Endothelial cell of umbilical vein (primary cell): ENCODE data around the gene DCUN1D4. TPM values are rescaled to one million over a fixed set of nuclear protein-coding genes. Genes with fewer than 3 reads are reported as not detected.

Source experiments
- BruUV-seq: library from RNA; stranded (reverse); fragments of 400-500 nt; replicated peaks from 2 replicates; lab custom pipeline; 2021; lab: Mats Ljungman, UMichigan
- CTCF ChIA-PET: fragments of 300-600, 350-600 bp; sonication (Branson Sonifier 250); formaldehyde crosslinking; loops from one replicate; lab custom pipeline; 2021; ENCODE audit warnings: antibody characterized with exemption, inconsistent platforms; lab: Charles Lee
- POLR2A ChIA-PET: fragments of 300-600, 350-600 bp; sonication (Branson Sonifier 250); formaldehyde crosslinking; loops from one replicate; lab custom pipeline; 2021; ENCODE audit warnings: antibody characterized with exemption, inconsistent platforms; lab: Charles Lee
- DNase-seq: peaks from one replicate; pipeline ENCODE4 v3.0.0-alpha.2; 2011; ENCODE audit warnings: low read depth, low spot score
- FAIRE-seq: peaks from 2 replicates; lab custom pipeline; 2011; peaks lifted over from hg19 to GRCh38; lab: Jason Lieb, UNC
- H2AFZ ChIP-seq: 2 replicates; pipeline ENCODE4 v1.6.0; 2012; ENCODE audit warnings: low read depth, low read length, control low read depth, inconsistent platforms
- H3K27ac ChIP-seq: 2 replicates; pipeline ENCODE4 v1.5.1; 2011; ENCODE audit warnings: low read depth, mild to moderate bottlenecking, control low read depth, low read length, moderate library complexity; ENCODE audit not compliant: insufficient read depth
- H3K27me3 ChIP-seq, 2 experiments: 2 replicates each; pipeline versions ENCODE4 v1.6.0 to v1.6.1; 2011; ENCODE audit warnings: low read length in 2 of 2, mixed read lengths in 1 of 2; ENCODE audit not compliant: control insufficient read depth in 2 of 2, insufficient read depth in 2 of 2
- H3K36me3 ChIP-seq, 2 experiments: 2 replicates in 1 of 2; 3 replicates in 1 of 2; pipeline ENCODE4 v1.5.1; 2011; ENCODE audit warnings: low read length in 2 of 2, mild to moderate bottlenecking in 1 of 2, moderate library complexity in 1 of 2; ENCODE audit not compliant: control insufficient read depth in 2 of 2, insufficient read depth in 2 of 2; ENCODE audit errors: extremely low read depth in 1 of 2
- H3K4me1 ChIP-seq: 3 replicates; pipeline ENCODE4 v1.5.1; 2011; ENCODE audit warnings: mild to moderate bottlenecking, low read length; ENCODE audit not compliant: control insufficient read depth, insufficient read depth; ENCODE audit errors: extremely low read depth
- H3K4me2 ChIP-seq: 2 replicates; pipeline ENCODE4 v1.6.1; 2011; ENCODE audit warnings: low read length, control low read depth, mixed read lengths; ENCODE audit not compliant: insufficient read depth
- H3K4me3 ChIP-seq, 3 experiments: fragments of 200-600 bp in 1 of 3; sonication (generic), shearing (Covaris generic) in 1 of 3; replicated peaks in 1 of 3; 2 replicates each; pipeline ENCODE4 v1.5.1; 2011 to 2016; ENCODE audit warnings: control low read depth in 3 of 3, low read length in 3 of 3, mild to moderate bottlenecking in 2 of 3, inconsistent platforms in 1 of 3, low read depth in 1 of 3, moderate library complexity in 1 of 3; ENCODE audit not compliant: insufficient read depth in 1 of 3
- H3K79me2 ChIP-seq: 2 replicates; pipeline ENCODE4 v1.6.0; 2012; ENCODE audit warnings: low read length, inconsistent platforms; ENCODE audit not compliant: control insufficient read depth, insufficient read depth
- H3K9ac ChIP-seq: replicated peaks from 2 replicates; pipeline ENCODE3; 2011; ENCODE audit warnings: low read length, control low read depth; ENCODE audit not compliant: insufficient read depth; ENCODE audit errors: extremely low read depth
- H3K9me1 ChIP-seq: replicated peaks from 3 replicates; pipeline ENCODE4 v1.6.0; 2011; ENCODE audit warnings: mild to moderate bottlenecking, low read length; ENCODE audit not compliant: control insufficient read depth, insufficient read depth; ENCODE audit errors: extremely low read depth
- H3K9me3 ChIP-seq: replicated peaks from 2 replicates; pipeline ENCODE4 v1.5.1; 2012; ENCODE audit warnings: low read length, inconsistent platforms; ENCODE audit not compliant: control insufficient read depth, insufficient read depth
- H4K20me1 ChIP-seq: replicated peaks from 2 replicates; pipeline ENCODE3; 2011; ENCODE audit warnings: mild to moderate bottlenecking, low read length; ENCODE audit not compliant: control insufficient read depth, insufficient read depth; ENCODE audit errors: extremely low read depth
- EZH2 ChIP-seq: IDR thresholded peaks from 2 replicates; pipeline ENCODE4 v1.6.1; 2012; ENCODE audit warnings: borderline replicate concordance, low read depth, mild to moderate bottlenecking, moderate library complexity, low read length, inconsistent platforms; ENCODE audit not compliant: severe bottlenecking
- FOS ChIP-seq: IDR thresholded peaks from 2 replicates; pipeline ENCODE4 v1.6.1; 2011; ENCODE audit warnings: mild to moderate bottlenecking, low read length, moderate library complexity, borderline replicate concordance; ENCODE audit not compliant: insufficient read depth
- GATA2 ChIP-seq: IDR thresholded peaks from 2 replicates; pipeline ENCODE4 v1.7.0; 2011; ENCODE audit warnings: low read depth, mild to moderate bottlenecking, moderate library complexity, mixed read lengths, low read length; ENCODE audit not compliant: insufficient read length, insufficient read depth
- JUN ChIP-seq: IDR thresholded peaks from 2 replicates; pipeline ENCODE4 v1.6.1; 2011; ENCODE audit warnings: borderline replicate concordance, low read depth; ENCODE audit not compliant: insufficient read length, insufficient read depth
- MYC ChIP-seq: IDR thresholded peaks from one replicate; pipeline ENCODE4 v1.6.1; 2011; ENCODE audit warnings: mild to moderate bottlenecking, low read depth, low read length
- POLR2A ChIP-seq: IDR thresholded peaks from 2 replicates; pipeline ENCODE4 v1.6.1; 2012; ENCODE audit warnings: low read depth, mild to moderate bottlenecking, control low read depth, low read length
- POLR2AphosphoS5 ChIP-seq: IDR thresholded peaks from 2 replicates; pipeline ENCODE4 v1.6.1; 2012; ENCODE audit warnings: low read depth, mild to moderate bottlenecking, control low read depth, low read length, moderate library complexity; ENCODE audit not compliant: insufficient read depth
- dilution Hi-C: fragments of 300-500 bp; cut with MboI; formaldehyde crosslinking; loops from one replicate; pipeline ENCODE4 v1.15.0; 2019; ENCODE audit warnings: low sequenced_read_pairs; ENCODE audit not compliant: extremely low pct_ligation_motif_present
- intact Hi-C: fragments of 100-400 bp; cut with micrococcal nuclease; formaldehyde crosslinking; loops from one replicate; pipeline ENCODE4 v1.10.0; 2022
- polyA plus RNA-seq, 4 experiments: library from polyadenylated mRNA; depleted of rRNA in 3 of 4; stranded (reverse) in 3 of 4; unstranded in 1 of 4; fragments of >200 nt; gene quantifications; 2 replicates each; pipeline versions ENCODE4 v1.2.1 to v1.2.3, GENCODE V29; 2011 to 2012; ENCODE audit warnings: missing spikeins in 1 of 4
- total RNA-seq: library from RNA; stranded (reverse); gene quantifications from 2 replicates; pipeline ENCODE4 v1.2.3, GENCODE V29; 2021
- TF ChIP-seq, protein P1 (sequence below), 2 donors: IDR thresholded peaks; 1 replicate in 1 of 2; 2 replicates in 1 of 2; pipeline ENCODE4 v1.5.1; 2011; ENCODE audit warnings: low read length in 2 of 2, mild to moderate bottlenecking in 2 of 2, moderate library complexity in 2 of 2, control low read depth in 1 of 2, inconsistent platforms in 1 of 2, low read depth in 1 of 2; ENCODE audit not compliant: insufficient read depth in 1 of 2; ENCODE audit errors: extremely low read depth in 1 of 2
- TF ChIP-seq, protein P2 (sequence below): IDR thresholded peaks from 2 replicates; pipeline ENCODE4 v1.6.1; 2011; ENCODE audit not compliant: insufficient read depth, insufficient read length

DCUN1D4 gene
- total and polyA plus RNA-seq, 2 donors (not counting 3 experiments of a cell fraction or from before 2014, with no cell fraction given) = 24.8 to 50.6 TPM

DNA sequence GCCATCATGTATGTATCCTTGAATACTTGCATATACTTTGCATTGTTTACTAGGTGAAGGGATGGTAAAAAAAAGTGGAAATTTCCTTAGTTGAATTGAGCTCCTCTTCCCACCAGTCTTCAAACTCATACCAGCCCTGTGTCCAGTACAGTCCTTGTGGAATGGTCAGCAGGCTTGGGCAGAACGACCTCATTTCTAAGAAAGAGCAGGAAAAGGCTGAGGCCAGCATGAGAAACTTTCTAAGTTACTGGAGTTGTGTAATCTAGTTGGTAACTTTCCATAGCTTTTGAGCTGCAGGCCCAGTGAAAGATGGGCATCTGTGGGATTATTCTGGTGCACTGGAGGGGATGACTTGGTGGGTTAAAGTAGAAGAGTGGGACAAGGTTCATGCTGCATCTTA lies 87.6 kb downstream of the DCUN1D4 start:
- DNase-seq (no peak), FAIRE-seq (no peak)
- no peak for TF ChIP-seq JUN
- TF ChIP-seq GATA2 = no peak
- TF ChIP-seq, protein P1, sequence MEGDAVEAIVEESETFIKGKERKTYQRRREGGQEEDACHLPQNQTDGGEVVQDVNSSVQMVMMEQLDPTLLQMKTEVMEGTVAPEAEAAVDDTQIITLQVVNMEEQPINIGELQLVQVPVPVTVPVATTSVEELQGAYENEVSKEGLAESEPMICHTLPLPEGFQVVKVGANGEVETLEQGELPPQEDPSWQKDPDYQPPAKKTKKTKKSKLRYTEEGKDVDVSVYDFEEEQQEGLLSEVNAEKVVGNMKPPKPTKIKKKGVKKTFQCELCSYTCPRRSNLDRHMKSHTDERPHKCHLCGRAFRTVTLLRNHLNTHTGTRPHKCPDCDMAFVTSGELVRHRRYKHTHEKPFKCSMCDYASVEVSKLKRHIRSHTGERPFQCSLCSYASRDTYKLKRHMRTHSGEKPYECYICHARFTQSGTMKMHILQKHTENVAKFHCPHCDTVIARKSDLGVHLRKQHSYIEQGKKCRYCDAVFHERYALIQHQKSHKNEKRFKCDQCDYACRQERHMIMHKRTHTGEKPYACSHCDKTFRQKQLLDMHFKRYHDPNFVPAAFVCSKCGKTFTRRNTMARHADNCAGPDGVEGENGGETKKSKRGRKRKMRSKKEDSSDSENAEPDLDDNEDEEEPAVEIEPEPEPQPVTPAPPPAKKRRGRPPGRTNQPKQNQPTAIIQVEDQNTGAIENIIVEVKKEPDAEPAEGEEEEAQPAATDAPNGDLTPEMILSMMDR (IDR thresholded peaks at IDR 0.05; ENCODE audit: extremely low read depth in 1 of 2, insufficient read depth in 1 of 2, low read depth in 1 of 2, low read length in 2 of 2) = no peak
- TF ChIP-seq POLR2A = no peak
- no peak for TF ChIP-seq POLR2AphosphoS5
- no peak for TF ChIP-seq FOS
- TF ChIP-seq MYC = no peak
- TF ChIP-seq EZH2 = no peak
- TF ChIP-seq, protein P2, sequence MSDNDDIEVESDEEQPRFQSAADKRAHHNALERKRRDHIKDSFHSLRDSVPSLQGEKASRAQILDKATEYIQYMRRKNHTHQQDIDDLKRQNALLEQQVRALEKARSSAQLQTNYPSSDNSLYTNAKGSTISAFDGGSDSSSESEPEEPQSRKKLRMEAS = no peak
- POLR2A ChIA-PET = no interaction called here
- H3K9me1 ChIP-seq = no peaks in the 10 kb centered on the region
- CTCF ChIA-PET = no interaction called here
- H3K4me2 ChIP-seq = no peak overlapping the region
- no peaks in the 10 kb centered on the region for H3K36me3 ChIP-seq
- H4K20me1 ChIP-seq = no peaks in the 10 kb centered on the region
- no peak overlapping the region for H3K4me3 ChIP-seq
- H3K27me3 ChIP-seq = peaks cover 0 to 7% of the 10 kb centered on the region in 2 experiments
- BruUV-seq = no TSS peak
- no peak overlapping the region for H2AFZ ChIP-seq
- no peak overlapping the region for H3K9ac ChIP-seq
- intact Hi-C loops (no loop called here), dilution Hi-C loops (no loop called here)
- H3K27ac ChIP-seq = no peak overlapping the region
- no peaks in the 10 kb centered on the region for H3K4me1 ChIP-seq
- no peaks in the 10 kb centered on the region for H3K9me3 ChIP-seq
- H3K79me2 ChIP-seq = no peaks in the 10 kb centered on the region
